ENCODE measurements around the gene FCER1G.

GRCh38 chr1:161189036-161189435 is 26.1 kb upstream of the FCER1G start:
- TF ChIP-seq CTCF (IDR thresholded peaks at IDR 0.05) (no peak), POLR2A (IDR thresholded peaks at IDR 0.05) (no peak)

Measured in body of pancreas (tissue), 4 donors.